Endothelial cell (in vitro differentiated cells): ENCODE results near the gene PLEKHG7. TPM values are rescaled to one million over a fixed set of nuclear protein-coding genes. Genes with fewer than 3 reads are reported as not detected.

Experiments
- DNase-seq: peaks from one replicate; pipeline ENCODE4 v3.0.0; 2021; ENCODE audit warnings: low spot score
- H3K27ac Mint-ChIP-seq: one replicate; pipeline ENCODE4 v1.8.0; 2021; ENCODE audit warnings: mixed read lengths, inconsistent platforms; ENCODE audit not compliant: unreplicated experiment
- H3K27me3 Mint-ChIP-seq: one replicate; pipeline ENCODE4 v1.8.0; 2021; ENCODE audit warnings: mild to moderate bottlenecking, moderate library complexity, mixed read lengths, inconsistent platforms; ENCODE audit not compliant: unreplicated experiment
- H3K36me3 Mint-ChIP-seq: one replicate; pipeline ENCODE4 v1.8.0; 2021; ENCODE audit warnings: mild to moderate bottlenecking, low read depth, mixed read lengths, inconsistent platforms; ENCODE audit not compliant: unreplicated experiment
- H3K4me1 Mint-ChIP-seq: one replicate; pipeline ENCODE4 v1.8.0; 2021; ENCODE audit warnings: mild to moderate bottlenecking, mixed read lengths, inconsistent platforms; ENCODE audit not compliant: unreplicated experiment
- H3K4me3 Mint-ChIP-seq: one replicate; pipeline ENCODE4 v1.8.0; 2021; ENCODE audit warnings: mild to moderate bottlenecking, mixed read lengths, inconsistent platforms; ENCODE audit not compliant: unreplicated experiment
- H3K9me3 Mint-ChIP-seq: one replicate; pipeline ENCODE4 v1.8.0; 2021; ENCODE audit warnings: mixed read lengths, inconsistent platforms; ENCODE audit not compliant: unreplicated experiment
- CTCF ChIP-seq: fragments of 200-600 bp; sonication (generic); IDR thresholded peaks from one replicate; pipeline ENCODE4 v1.5.0; 2021; ENCODE audit warnings: antibody characterized with exemption; ENCODE audit not compliant: unreplicated experiment
- total RNA-seq: library from RNA; stranded (reverse); fragmentation: NEBNext Ultra II Directional; extraction: Animal tissue kit (Norgen Biotek cat#: 25700); gene quantifications from one replicate; pipeline ENCODE4 v1.2.1, GENCODE V29; 2021; ENCODE audit not compliant: unreplicated experiment

PLEKHG7 gene
- total RNA-seq, 1 donor from 2014 or later, result not detected

GRCh38 chr12:92706594-92706993 lies 3.8 kb downstream of the PLEKHG7 start:
- Mint-ChIP-seq H3K4me3 (no peak overlapping the region), H3K27me3 (no peaks in the 10 kb centered on the region), H3K36me3 (no peaks in the 10 kb centered on the region), H3K9me3 (no peaks in the 10 kb centered on the region), H3K27ac (no peak overlapping the region), H3K4me1 (no peaks in the 10 kb centered on the region)
- DNase-seq, result no peak
- no peak for TF ChIP-seq CTCF

DNA sequence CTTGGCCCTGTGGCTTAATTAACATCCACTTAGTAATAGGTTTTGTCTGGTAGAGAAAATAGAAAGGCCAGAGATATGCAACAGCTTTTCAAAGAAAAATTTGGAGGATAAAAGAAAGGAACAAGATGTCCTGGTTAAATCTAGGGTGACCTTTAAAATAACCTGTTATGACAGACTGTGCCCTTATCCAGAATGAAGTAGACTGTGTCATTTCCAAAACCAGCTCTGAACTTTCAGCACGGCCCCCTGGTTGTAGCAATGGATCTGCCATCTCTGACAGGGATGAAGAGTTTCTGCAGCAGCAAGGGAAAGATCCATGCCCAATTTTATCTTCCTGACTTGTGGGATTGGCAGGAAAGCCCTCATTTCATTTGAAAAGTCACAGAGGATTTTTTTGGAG lies 5.1 kb downstream of the PLEKHG7 start:
- H3K4me1 Mint-ChIP-seq, result no peaks in the 10 kb centered on the region
- no peaks in the 10 kb centered on the region for H3K9me3 Mint-ChIP-seq
- H3K27ac Mint-ChIP-seq, result no peak overlapping the region
- no peaks in the 10 kb centered on the region for H3K27me3 Mint-ChIP-seq
- no peak for DNase-seq
- no peaks in the 10 kb centered on the region for H3K36me3 Mint-ChIP-seq
- no peak overlapping the region for H3K4me3 Mint-ChIP-seq
- no peak for TF ChIP-seq CTCF

DNA sequence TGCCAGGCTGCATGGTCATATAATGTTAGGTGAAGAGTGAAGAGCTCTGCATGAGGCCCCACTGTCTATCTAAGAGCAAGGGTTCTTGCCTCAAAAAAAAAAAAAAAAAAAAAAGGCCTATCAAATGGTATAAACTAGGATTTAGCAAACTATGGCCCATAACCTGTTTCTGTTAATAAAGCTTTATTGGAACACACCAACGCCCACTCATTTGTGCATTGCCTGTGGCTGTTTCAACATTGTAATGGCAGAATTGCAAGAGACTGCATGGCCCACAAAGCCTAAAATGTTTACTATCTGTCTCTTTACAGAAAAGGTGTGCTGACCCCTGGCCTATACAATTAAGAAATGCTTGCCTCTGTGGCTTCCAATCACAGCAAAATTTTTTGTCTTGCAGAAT lies 12.8 kb downstream of the PLEKHG7 start:
- DNase-seq, result no peak
- Mint-ChIP-seq H3K4me1 (no peaks in the 10 kb centered on the region), H3K27me3 (peaks cover 7% of the 10 kb centered on the region), H3K9me3 (no peaks in the 10 kb centered on the region), H3K27ac (no peak overlapping the region), H3K4me3 (no peak overlapping the region), H3K36me3 (no peaks in the 10 kb centered on the region)
- TF ChIP-seq CTCF, result no peak

- peak; percentile 62 for TF ChIP-seq CTCF
- H3K4me3 Mint-ChIP-seq, result no peak overlapping the region
- peak; percentile 39 for DNase-seq
- H3K9me3 Mint-ChIP-seq, result no peaks in the 10 kb centered on the region
- H3K27me3 Mint-ChIP-seq, result peaks cover 7% of the 10 kb centered on the region
- H3K27ac Mint-ChIP-seq, result no peak overlapping the region
- no peaks in the 10 kb centered on the region for H3K36me3 Mint-ChIP-seq
- H3K4me1 Mint-ChIP-seq, result no peaks in the 10 kb centered on the region
These were observed 14.4 kb downstream of the PLEKHG7 start for GRCh38 chr12:92717202-92717601.

- no peak for DNase-seq
- H3K4me3 Mint-ChIP-seq, result no peak overlapping the region
- H3K36me3 Mint-ChIP-seq, result no peaks in the 10 kb centered on the region
- no peak overlapping the region for H3K27ac Mint-ChIP-seq
- H3K4me1 Mint-ChIP-seq, result no peaks in the 10 kb centered on the region
- no peaks in the 10 kb centered on the region for H3K9me3 Mint-ChIP-seq
- TF ChIP-seq CTCF, result no peak
- H3K27me3 Mint-ChIP-seq, result peaks cover 7% of the 10 kb centered on the region
These were observed 15.7 kb downstream of the PLEKHG7 start for GRCh38 chr12:92718483-92718990.
